Type B pancreatic cell (in vitro differentiated cells): Measurements from ENCODE around the gene DNPEP. TPM values are rescaled to one million over a fixed set of nuclear protein-coding genes. Genes with fewer than 3 reads are reported as not detected.

Source experiments
- DNase-seq: peaks from one replicate; pipeline ENCODE4 v3.0.0; 2021; ENCODE audit warnings: mixed read lengths; ENCODE audit not compliant: unreplicated experiment; ENCODE audit errors: extremely low spot score
- H3K27ac Mint-ChIP-seq: 2 replicates; pipeline ENCODE4 v1.8.0; 2021; ENCODE audit warnings: mild to moderate bottlenecking, mixed read lengths
- H3K27me3 Mint-ChIP-seq: 2 replicates; pipeline ENCODE4 v1.8.0; 2021; ENCODE audit warnings: mixed read lengths
- H3K36me3 Mint-ChIP-seq: 2 replicates; pipeline ENCODE4 v1.8.0; 2021; ENCODE audit warnings: mixed read lengths
- H3K4me1 Mint-ChIP-seq: one replicate; pipeline ENCODE4 v1.8.0; 2021; ENCODE audit warnings: mixed read lengths; ENCODE audit not compliant: unreplicated experiment
- H3K4me3 Mint-ChIP-seq: 2 replicates; pipeline ENCODE4 v1.8.0; 2021; ENCODE audit warnings: mild to moderate bottlenecking, mixed read lengths
- H3K9me3 Mint-ChIP-seq: 2 replicates; pipeline ENCODE4 v1.8.0; 2021; ENCODE audit warnings: mixed read lengths
- CTCF ChIP-seq: fragments of 200-600 bp; sonication (generic); conservative IDR thresholded peaks from 2 replicates; pipeline ENCODE4 v1.5.0; 2021; ENCODE audit warnings: antibody characterized with exemption, mild to moderate bottlenecking
- total RNA-seq: library from RNA; stranded (reverse); gene quantifications from 2 replicates; pipeline ENCODE4 v1.2.1, GENCODE V29; 2021; ENCODE audit warnings: low replicate concordance

Gene DNPEP
- total RNA-seq, 1 donor from 2014 or later, result 54.1 TPM

GRCh38 chr2:219434468-219434717 is 46.7 kb upstream of the DNPEP start:
- no peak overlapping the region for H3K27ac Mint-ChIP-seq
- no peaks in the 10 kb centered on the region for H3K36me3 Mint-ChIP-seq
- H3K4me3 Mint-ChIP-seq, result peak overlapping the region; percentile 54
- TF ChIP-seq CTCF, result no peak
- H3K9me3 Mint-ChIP-seq, result no peaks in the 10 kb centered on the region
- H3K4me1 Mint-ChIP-seq, result peaks cover 8% of the 10 kb centered on the region
- DNase-seq, result no peak
- peaks cover 29% of the 10 kb centered on the region for H3K27me3 Mint-ChIP-seq

- peaks cover 13% of the 10 kb centered on the region for H3K4me1 Mint-ChIP-seq
- peak; percentile 55 for TF ChIP-seq CTCF
- no peaks in the 10 kb centered on the region for H3K36me3 Mint-ChIP-seq
- H3K27me3 Mint-ChIP-seq, result peaks cover 32% of the 10 kb centered on the region
- no peak for DNase-seq
- H3K27ac Mint-ChIP-seq, result no peak overlapping the region
- peak overlapping the region; percentile 54 for H3K4me3 Mint-ChIP-seq
- H3K9me3 Mint-ChIP-seq, result no peaks in the 10 kb centered on the region
Observed at GRCh38 chr2:219433666-219434467, 46.2 kb upstream of the DNPEP start.

GRCh38 chr2:219430633-219431615 is 43.2 kb upstream of the DNPEP start:
- H3K27me3 Mint-ChIP-seq, result peaks cover 28% of the 10 kb centered on the region
- TF ChIP-seq CTCF, result peak; percentile 13
- no peaks in the 10 kb centered on the region for H3K36me3 Mint-ChIP-seq
- H3K4me3 Mint-ChIP-seq, result no peak overlapping the region
- no peaks in the 10 kb centered on the region for H3K9me3 Mint-ChIP-seq
- H3K4me1 Mint-ChIP-seq, result peaks cover 14% of the 10 kb centered on the region
- no peak overlapping the region for H3K27ac Mint-ChIP-seq
- no peak for DNase-seq

- Mint-ChIP-seq H3K36me3 (no peaks in the 10 kb centered on the region), H3K9me3 (no peaks in the 10 kb centered on the region), H3K4me3 (no peak overlapping the region), H3K4me1 (peaks cover 14% of the 10 kb centered on the region), H3K27ac (no peak overlapping the region), H3K27me3 (peaks cover 20% of the 10 kb centered on the region)
- DNase-seq, result no peak
- no peak for TF ChIP-seq CTCF
Observed at GRCh38 chr2:219429958-219430606, 42.4 kb upstream of the DNPEP start.

- no peak for DNase-seq
- Mint-ChIP-seq H3K27me3 (peaks cover 16% of the 10 kb centered on the region), H3K36me3 (no peaks in the 10 kb centered on the region), H3K9me3 (no peaks in the 10 kb centered on the region), H3K27ac (no peak overlapping the region), H3K4me1 (peaks cover 10% of the 10 kb centered on the region), H3K4me3 (no peak overlapping the region)
- TF ChIP-seq CTCF, result no peak
Observed at GRCh38 chr2:219428469-219428868, 40.8 kb upstream of the DNPEP start.
